ENCODE measurements around the gene KLRK1. TPM values are rescaled to one million over a fixed set of nuclear protein-coding genes. Genes with fewer than 3 reads are reported as not detected.

KLRK1 gene
- total RNA-seq, 1 experiment from 2014 or later, result not detected

DNA sequence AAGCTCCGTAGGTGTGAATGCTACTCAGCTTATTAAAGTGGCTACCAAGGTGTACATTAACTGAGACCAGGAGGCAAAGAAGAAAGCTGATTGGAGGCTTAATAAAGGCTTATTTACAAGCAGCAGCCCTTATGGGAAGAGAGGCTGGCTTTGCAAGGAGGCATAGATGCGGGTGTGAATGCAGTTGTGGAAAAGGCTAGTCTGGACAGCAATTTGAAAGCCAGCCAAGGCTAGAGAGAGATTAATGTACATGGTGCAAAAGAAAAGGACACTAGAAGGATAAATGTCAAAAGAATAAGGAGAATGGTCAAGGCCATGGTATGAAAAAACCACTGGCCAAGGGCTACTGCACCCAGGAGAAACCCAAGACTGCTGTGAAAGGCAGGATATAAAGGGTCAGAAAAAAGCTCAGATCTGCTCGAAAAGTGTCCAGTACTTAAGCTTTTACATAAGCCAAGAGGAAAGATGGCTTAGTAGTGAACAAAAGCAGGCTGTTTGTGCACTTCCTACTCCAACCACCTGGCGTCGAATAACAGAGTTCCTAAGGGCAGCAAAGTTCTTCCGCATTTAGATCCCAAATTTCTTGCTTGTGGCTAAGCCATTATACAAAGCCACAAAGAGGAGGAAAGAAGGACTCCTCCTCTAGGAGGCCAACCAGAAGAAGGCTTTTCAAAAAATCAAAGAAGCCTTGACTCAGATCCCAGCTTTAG is 24.0 kb downstream of the KLRK1 start:
- H3K9me3 ChIP-seq (ENCODE audit: low read length), result no peaks in the 10 kb centered on the region
- CTCF ChIA-PET, result interaction anchor here (1.0 to 1.9 kb wide), 4 partner anchors 30 to 196 kb away, joined by 3 to 10 read pairs (median 4); no protein-coding TSS in a partner anchor
- POLR2A ChIA-PET (ENCODE audit: unreplicated experiment), result no interaction called here
- peak overlapping the region; percentile 93 for H3K4me2 ChIP-seq (ENCODE audit: low read length)
- peaks cover 46% of the 10 kb centered on the region for H3K4me1 ChIP-seq (ENCODE audit: insufficient read depth, low read length)
- no peaks in the 10 kb centered on the region for H3K36me3 ChIP-seq (ENCODE audit: low read depth, low read length)
- ATAC-seq (no peak; the same call in 1 of the 2 replicates), DNase-seq (peak; percentile 28)
- peak overlapping the region; percentile 65 for H3K27ac ChIP-seq (ENCODE audit: low read length)
- H2AFZ ChIP-seq (ENCODE audit: low read length), result peak overlapping the region; percentile 79
- BruUV-seq (replicated peaks), result no TSS peak
- peak overlapping the region; percentile 74 for H3K4me3 ChIP-seq (ENCODE audit: low read length)
- TF ChIP-seq, protein P1, sequence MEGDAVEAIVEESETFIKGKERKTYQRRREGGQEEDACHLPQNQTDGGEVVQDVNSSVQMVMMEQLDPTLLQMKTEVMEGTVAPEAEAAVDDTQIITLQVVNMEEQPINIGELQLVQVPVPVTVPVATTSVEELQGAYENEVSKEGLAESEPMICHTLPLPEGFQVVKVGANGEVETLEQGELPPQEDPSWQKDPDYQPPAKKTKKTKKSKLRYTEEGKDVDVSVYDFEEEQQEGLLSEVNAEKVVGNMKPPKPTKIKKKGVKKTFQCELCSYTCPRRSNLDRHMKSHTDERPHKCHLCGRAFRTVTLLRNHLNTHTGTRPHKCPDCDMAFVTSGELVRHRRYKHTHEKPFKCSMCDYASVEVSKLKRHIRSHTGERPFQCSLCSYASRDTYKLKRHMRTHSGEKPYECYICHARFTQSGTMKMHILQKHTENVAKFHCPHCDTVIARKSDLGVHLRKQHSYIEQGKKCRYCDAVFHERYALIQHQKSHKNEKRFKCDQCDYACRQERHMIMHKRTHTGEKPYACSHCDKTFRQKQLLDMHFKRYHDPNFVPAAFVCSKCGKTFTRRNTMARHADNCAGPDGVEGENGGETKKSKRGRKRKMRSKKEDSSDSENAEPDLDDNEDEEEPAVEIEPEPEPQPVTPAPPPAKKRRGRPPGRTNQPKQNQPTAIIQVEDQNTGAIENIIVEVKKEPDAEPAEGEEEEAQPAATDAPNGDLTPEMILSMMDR (conservative IDR thresholded peaks at IDR 0.05; ENCODE audit: low read depth, low read length), result no peak; the same call in 1 of the 2 replicates
- TF ChIP-seq EZH2 (IDR thresholded peaks at IDR 0.05; ENCODE audit: low read length, unreplicated experiment) (no peak), EZH2phosphoT487 (IDR thresholded peaks at IDR 0.05; ENCODE audit: borderline replicate concordance, low read length) (no peak)
- no peaks in the 10 kb centered on the region for H3K9me2 ChIP-seq (replicated peaks; ENCODE audit: low read length)
- H3K9ac ChIP-seq (ENCODE audit: low read length), result peak overlapping the region; percentile 61; the same call in 1 of the 2 replicates
- peaks cover 5% of the 10 kb centered on the region for H3F3A ChIP-seq (ENCODE audit: low read length, unreplicated experiment)
- H4K20me1 ChIP-seq (ENCODE audit: low read length), result no peaks in the 10 kb centered on the region
- no peaks in the 10 kb centered on the region for H3K27me3 ChIP-seq (ENCODE audit: low read length)
- no peaks in the 10 kb centered on the region for H3K79me2 ChIP-seq (ENCODE audit: low read length)
- intact Hi-C loops (cut with micrococcal nuclease), result loop anchor here (2.0 to 10.0 kb wide), 4 partner anchors 29 to 351 kb away; partner anchors contain the start of gene EIF2S3B

DNA sequence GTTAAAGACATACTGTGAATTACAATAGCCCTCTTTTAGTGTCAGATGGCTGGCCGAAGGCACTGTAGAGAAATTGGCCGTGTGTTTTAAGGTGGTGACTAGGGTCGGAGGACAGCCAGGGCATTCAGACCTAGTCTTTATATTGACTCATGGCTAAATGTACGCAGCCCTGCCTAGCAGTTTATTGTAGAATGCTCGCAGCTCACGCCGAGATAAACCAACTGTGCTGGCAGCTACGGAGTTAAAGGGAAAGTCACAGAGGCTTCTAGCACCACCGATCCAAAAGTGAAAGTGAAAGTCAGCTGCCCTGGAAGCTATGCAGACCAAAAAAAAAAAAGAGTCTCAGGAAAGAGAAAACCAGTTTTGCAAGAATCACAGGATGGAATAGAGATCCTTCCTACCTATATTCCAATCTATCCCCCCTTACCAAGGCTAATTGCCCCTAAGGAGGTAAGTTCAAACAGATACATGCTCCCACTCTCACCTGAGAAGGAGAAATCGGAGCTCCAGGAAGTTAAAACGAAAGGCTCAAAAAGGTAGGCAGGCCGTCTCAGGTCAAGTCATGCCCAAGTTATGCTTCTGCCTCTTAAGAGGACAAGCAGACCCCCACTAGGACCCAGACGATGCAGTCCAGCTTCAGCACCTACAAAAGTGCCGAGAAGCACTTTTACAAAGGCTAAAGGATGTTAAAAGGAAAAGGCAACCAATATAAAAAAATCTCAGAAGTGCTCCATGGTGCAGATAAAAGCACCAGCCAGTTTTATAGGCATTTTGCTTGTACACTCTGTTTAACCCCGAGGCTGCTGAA is 24.8 kb downstream of the KLRK1 start:
- intact Hi-C loops (cut with micrococcal nuclease), result loop anchor here (1.0 to 10.0 kb wide), 5 partner anchors 30 to 352 kb away; partner anchors contain the start of gene EIF2S3B

More for the DNA sequence above, 24.8 kb downstream of the KLRK1 start:
- H4K20me1 ChIP-seq (ENCODE audit: low read length), result no peaks in the 10 kb centered on the region
- no peaks in the 10 kb centered on the region for H3K79me2 ChIP-seq (ENCODE audit: low read length)
- ChIA-PET POLR2A (ENCODE audit: unreplicated experiment) (no interaction called here), CTCF (interaction anchor here (1.0 to 1.2 kb wide), 3 partner anchors 31 to 194 kb away, joined by 3 to 4 read pairs (median 3); no protein-coding TSS in a partner anchor)
- no peak for TF ChIP-seq EZH2 (IDR thresholded peaks at IDR 0.05; ENCODE audit: low read length, unreplicated experiment)
- TF ChIP-seq, protein P1 (conservative IDR thresholded peaks at IDR 0.05; ENCODE audit: low read depth, low read length), result no peak
- no peak for TF ChIP-seq EZH2phosphoT487 (IDR thresholded peaks at IDR 0.05; ENCODE audit: borderline replicate concordance, low read length)
- ATAC-seq, result peak; percentile 32
- H3K27ac ChIP-seq (ENCODE audit: low read length), result peak overlapping the region; percentile 65
- no peaks in the 10 kb centered on the region for H3K9me3 ChIP-seq (ENCODE audit: low read length)
- H3K4me1 ChIP-seq (ENCODE audit: insufficient read depth, low read length), result peaks cover 49% of the 10 kb centered on the region
- H3K4me2 ChIP-seq (ENCODE audit: low read length), result peak overlapping the region; percentile 93
- DNase-seq, result peak; percentile 79
- peaks cover 5% of the 10 kb centered on the region for H3F3A ChIP-seq (ENCODE audit: low read length, unreplicated experiment)
- H3K36me3 ChIP-seq (ENCODE audit: low read depth, low read length), result no peaks in the 10 kb centered on the region
- peak overlapping the region; percentile 61 for H3K9ac ChIP-seq (ENCODE audit: low read length)
- peak overlapping the region; percentile 74 for H3K4me3 ChIP-seq (ENCODE audit: low read length)
- peak overlapping the region; percentile 79 for H2AFZ ChIP-seq (ENCODE audit: low read length)
- BruUV-seq (replicated peaks), result TSS peak; percentile 28
- no peaks in the 10 kb centered on the region for H3K27me3 ChIP-seq (ENCODE audit: low read length)
- no peaks in the 10 kb centered on the region for H3K9me2 ChIP-seq (replicated peaks; ENCODE audit: low read length)

Measured in PC-3 (cell line).